GM18907 (cell line): ENCODE measurements around the gene WDR90.
"Not testable (repeated sequence)": the region's sequence is repeated elsewhere in the genome, so short reads cannot be mapped to it uniquely, and the experiment has no call there.

Experiments
- ATAC-seq: cut with Tn5 transposase; IDR thresholded peaks from one replicate; pipeline ENCODE4 v1.9.1; 2021; ENCODE audit warnings: mild to moderate bottlenecking, moderate library complexity; ENCODE audit not compliant: unreplicated experiment

Gene WDR90

GRCh38 chr16:684961-685696 is 36.0 kb downstream of the WDR90 start:
- no peak for ATAC-seq

DNA sequence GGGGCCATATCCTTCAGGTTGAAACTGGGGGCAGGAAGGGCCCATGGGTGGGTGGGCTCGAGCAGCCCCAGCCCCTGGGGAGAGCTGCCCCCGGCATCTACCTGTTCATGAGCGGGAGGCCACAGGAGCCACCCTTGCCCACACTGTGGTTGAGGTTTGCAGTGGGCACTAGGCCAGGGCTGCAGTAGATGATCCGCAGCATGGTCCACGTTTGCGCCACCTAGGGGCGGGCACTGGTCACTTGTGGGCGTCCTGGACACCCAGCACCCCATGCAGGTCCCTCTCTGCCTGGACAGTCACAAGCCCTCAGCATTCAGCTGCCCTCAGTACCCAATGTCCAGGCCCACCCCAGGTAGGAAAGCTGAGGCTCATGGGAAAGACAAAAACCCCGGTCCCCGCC is 36.8 kb downstream of the WDR90 start:
- no peak for ATAC-seq

GRCh38 chr16:686459-687260 is 37.5 kb downstream of the WDR90 start:
- no peak for ATAC-seq

DNA sequence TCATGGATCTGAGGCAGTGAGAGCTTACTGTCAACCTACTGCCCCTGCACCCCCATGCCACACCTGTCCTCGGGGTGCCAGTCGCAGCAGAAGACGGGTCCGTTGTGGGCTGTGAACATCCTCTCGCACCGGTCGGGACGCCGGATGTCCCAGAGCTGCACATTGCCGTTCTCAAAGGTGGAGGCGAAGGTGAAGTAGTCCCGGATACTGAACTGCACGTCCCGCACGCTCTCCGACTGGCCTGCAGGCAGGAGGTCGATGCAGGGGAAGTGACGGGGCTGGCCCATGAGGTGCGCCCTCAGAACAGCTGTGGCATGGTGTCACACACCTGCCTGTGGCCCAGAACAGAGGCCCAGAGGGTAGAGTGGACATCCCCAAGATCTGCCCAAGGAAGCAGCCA is 38.3 kb downstream of the WDR90 start:
- ATAC-seq = no peak

GRCh38 chr16:689175-689897 is 40.2 kb downstream of the WDR90 start:
- ATAC-seq = no peak

- not testable (repeated sequence) for ATAC-seq
These were observed 42.1 kb downstream of the WDR90 start for GRCh38 chr16:691242-691641.

- no peak for ATAC-seq
These were observed 43.4 kb downstream of the WDR90 start for GRCh38 chr16:692356-693108.

DNA sequence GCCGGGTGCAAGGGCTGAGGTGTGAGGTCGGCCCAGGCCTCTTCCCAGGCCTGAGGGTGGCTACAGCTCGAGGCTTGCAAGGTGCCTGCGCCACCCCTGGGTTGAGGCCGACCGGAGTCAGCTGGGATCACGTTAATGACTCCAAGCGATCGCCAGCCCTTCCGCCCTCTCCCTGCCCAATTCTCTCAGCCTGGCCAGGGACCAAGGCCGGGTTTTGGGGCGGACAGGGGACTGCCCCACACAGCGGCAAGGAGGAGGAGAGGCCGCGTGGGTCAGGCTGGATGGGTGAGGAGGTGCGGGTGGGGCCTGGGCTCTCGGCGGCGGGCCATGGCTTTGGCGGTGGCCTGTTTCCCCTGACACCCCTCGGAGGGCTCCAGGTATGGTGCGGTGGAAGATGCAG is 44.2 kb downstream of the WDR90 start:
- no peak for ATAC-seq

DNA sequence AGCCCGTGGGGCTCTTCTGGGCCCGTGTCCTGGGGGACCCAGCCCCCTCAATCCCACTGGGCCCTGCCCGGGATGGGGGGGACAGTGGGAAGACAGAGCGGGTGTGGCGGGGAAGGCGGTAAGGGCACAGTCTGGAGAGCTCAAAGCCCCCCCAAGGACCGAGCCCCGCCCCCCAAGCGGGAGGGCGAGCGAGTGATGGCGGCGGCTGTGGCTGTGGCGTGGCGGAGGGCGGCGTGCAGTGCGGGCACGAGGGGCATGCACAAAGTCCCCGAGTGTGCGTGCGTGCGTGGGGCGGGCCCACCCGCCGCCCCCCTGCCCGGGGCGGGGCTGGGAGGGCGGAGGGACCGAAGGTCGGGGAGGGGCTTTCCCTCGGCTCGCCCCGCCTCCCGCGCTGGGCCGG is 44.6 kb downstream of the WDR90 start:
- no peak for ATAC-seq

DNA sequence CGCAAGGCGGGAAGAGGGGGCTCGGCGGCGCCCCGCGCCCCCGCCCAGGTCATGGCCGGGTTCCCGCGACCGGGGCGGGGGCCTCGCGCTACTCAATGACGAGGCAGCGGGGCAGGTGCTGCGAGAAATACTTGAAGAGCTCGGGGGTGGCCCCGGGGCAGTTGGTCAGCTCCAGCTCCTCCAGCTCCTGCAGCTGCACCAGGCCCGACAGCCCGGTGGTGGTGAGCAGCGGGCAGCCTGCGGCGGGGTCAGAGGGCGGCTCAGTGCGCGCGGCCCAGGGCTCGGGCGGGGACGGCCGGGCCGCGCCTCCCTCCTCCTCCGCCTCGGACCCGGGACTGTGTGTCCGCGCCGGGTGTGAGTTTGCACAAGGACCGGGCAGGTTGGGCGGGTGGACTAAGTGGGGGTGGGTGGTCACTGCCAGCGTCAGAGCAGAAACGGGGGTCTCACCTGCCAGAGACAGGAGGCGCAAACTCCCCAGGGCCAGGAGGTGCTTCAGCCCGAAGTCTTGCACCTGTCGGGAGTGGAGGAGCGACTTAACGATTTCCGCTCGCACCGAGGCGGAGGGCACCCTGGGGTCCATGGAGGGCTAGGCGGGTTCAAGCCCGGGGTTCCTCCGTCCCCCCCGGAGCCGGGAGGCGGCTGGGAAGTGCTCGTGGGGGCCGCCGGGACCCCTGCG is 45.2 kb downstream of the WDR90 start:
- ATAC-seq = no peak

- ATAC-seq = no peak
These were observed 45.7 kb downstream of the WDR90 start for GRCh38 chr16:694863-695354.

DNA sequence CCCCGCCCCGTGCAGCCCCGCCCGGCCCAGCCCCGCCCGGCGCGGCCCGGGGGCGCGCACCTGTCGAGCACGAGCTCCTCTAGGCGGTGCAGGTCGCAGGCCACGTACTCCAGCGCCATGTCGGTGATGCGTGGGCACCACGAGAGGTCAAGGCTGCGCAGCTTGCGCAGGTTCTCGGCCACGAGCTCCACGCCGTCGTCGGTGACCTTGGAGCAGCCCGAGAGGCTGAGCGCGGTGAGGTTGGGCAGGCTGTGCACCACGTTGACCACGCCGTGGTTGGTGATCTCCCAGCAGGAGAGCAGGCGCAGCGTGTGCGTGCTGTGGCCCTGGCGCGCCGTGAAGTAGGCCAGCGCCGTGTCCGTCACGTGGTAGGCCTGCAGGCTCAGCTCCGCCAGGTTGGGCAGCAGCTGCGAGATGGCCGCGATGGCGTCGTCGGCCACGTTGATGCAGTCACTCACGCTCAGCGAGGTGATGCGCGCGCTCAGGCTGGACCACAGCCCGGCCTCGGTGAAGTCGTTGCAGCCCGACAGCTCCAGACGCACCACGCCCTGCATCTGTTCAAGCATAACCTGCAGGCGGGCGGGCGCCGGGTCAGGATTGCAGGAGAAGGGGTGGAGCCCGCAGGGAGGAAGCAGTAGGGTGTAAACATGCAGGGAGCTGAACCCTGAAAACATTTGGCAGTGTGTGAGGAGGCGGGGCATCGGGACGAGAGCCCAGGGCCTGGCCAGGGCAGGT is 46.4 kb downstream of the WDR90 start:
- ATAC-seq = no peak

DNA sequence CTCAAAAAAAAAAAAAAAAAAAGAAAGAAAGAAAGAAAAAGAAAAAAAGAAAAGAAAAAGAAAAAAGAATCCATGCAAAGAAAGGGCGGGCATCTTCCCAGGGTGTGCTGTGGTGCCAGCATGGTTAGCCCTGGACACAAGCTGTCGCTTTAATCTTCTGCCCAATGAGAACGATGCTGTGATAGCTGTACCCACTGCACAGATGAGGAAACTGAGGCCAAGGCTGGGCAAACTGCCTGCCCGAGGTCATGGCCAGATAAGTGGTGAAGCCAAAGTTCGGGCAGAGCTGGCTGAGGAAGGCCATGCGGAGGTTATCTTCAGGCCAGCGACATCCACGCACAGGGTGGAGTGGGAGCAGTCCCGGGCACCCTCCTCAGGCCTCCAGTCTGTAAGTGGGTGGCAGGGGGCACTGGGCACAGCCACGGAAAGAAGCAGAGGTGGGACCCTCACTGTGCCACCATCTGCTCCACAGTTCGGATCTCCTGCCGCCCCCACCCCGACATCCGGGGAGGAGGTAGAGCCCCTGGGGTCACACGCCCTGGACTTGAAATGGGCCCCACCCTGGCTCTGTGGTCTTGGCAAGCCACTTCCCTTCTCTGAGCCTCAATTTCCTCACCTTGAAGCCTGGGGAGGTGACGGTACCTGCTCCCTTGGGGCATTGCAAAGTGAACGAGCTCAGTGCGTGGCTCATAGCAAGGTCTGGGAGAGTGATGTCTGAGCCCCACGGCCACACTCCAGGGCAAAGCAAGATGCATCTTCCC is 49.9 kb downstream of the WDR90 start:
- ATAC-seq = no peak

- no peak for ATAC-seq
These were observed 51.8 kb downstream of the WDR90 start for GRCh38 chr16:700684-701584.

GRCh38 chr16:702341-702740 is 53.2 kb downstream of the WDR90 start:
- ATAC-seq = no peak

DNA sequence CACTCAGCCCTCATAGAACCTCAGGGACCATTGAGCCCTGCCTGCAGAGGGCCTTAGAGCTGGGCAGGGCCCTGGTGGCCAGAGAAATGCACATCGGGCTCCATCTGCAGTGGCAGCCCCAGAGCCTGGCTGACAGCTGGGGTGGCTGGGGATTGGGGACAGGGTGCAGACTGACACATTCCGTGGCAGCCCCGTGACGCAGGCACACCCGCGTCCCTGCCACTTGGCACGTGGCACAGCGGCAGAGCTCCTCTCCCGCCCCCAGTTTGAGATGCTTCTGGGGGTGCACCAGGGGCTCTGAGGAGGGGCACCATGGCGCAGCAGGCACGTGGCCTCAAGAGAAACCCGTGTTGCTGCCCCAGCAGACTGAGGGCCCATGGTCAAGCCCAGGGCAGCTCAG is 54.2 kb downstream of the WDR90 start:
- ATAC-seq = no peak

GRCh38 chr16:704047-704446 is 54.9 kb downstream of the WDR90 start:
- ATAC-seq = no peak
